DND-41 (cell line): ENCODE data around the gene GCAT.

Source experiments
- CTCF ChIP-seq: IDR thresholded peaks from 2 replicates; pipeline ENCODE4 v1.5.1; 2012; ENCODE audit warnings: borderline replicate concordance, low read length, moderate library complexity, mild to moderate bottlenecking; ENCODE audit not compliant: poor library complexity, severe bottlenecking; ENCODE audit errors: extremely low read depth
- EZH2 ChIP-seq: IDR thresholded peaks from 3 replicates; pipeline ENCODE4 v1.6.1; 2012; ENCODE audit warnings: borderline replicate concordance, low read depth, mild to moderate bottlenecking, moderate library complexity, low read length, inconsistent platforms; ENCODE audit not compliant: severe bottlenecking

- TF ChIP-seq EZH2 (no peak), CTCF (no peak)
Observed at GRCh38 chr22:37771702-37772427, 35.9 kb upstream of the GCAT start.
